Astrocyte of the cerebellum (primary cell): ENCODE results near the gene ATIC.

ENCODE experiments used
- DNase-seq: peaks from one replicate; pipeline ENCODE4 v3.0.0-alpha.2; 2011; ENCODE audit warnings: low read depth
- H3K4me3 ChIP-seq: 2 replicates; pipeline ENCODE4 v1.5.1; 2011; ENCODE audit warnings: mild to moderate bottlenecking, low read depth, low read length, moderate library complexity
- CTCF ChIP-seq: IDR thresholded peaks from 2 replicates; pipeline ENCODE4 v1.5.1; 2012; ENCODE audit warnings: low read length, low read depth, moderate library complexity, mild to moderate bottlenecking; ENCODE audit errors: missing control alignments
- in situ Hi-C: cut with HindIII; loops from 2 replicates; pipeline ENCODE4 v1.10.0; 2017; ENCODE audit warnings: low sequenced_read_pairs

ATIC gene

GRCh38 chr2:215320679-215321078, 8.8 kb downstream of the ATIC start:
- H3K4me3 ChIP-seq = no peak overlapping the region
- in situ Hi-C loops = no loop called here
- TF ChIP-seq CTCF = no peak
- DNase-seq = no peak

GRCh38 chr2:215324811-215325210, 13.0 kb downstream of the ATIC start:
- TF ChIP-seq CTCF = no peak
- in situ Hi-C loops = no loop called here
- no peak overlapping the region for H3K4me3 ChIP-seq
- DNase-seq = no peak

GRCh38 chr2:215328066-215328465, 16.2 kb downstream of the ATIC start:
- H3K4me3 ChIP-seq = no peak overlapping the region
- in situ Hi-C loops = no loop called here
- TF ChIP-seq CTCF = no peak
- no peak for DNase-seq

GRCh38 chr2:215332872-215333595, 21.2 kb downstream of the ATIC start:
- no peak overlapping the region for H3K4me3 ChIP-seq
- in situ Hi-C loops = no loop called here
- no peak for TF ChIP-seq CTCF
- no peak for DNase-seq

- DNase-seq = no peak
- no peak for TF ChIP-seq CTCF
- H3K4me3 ChIP-seq = no peak overlapping the region
- in situ Hi-C loops = no loop called here
Measured at GRCh38 chr2:215338883-215339679, 27.2 kb downstream of the ATIC start.

GRCh38 chr2:215347878-215348277, 36.0 kb downstream of the ATIC start:
- no peak for DNase-seq
- in situ Hi-C loops = no loop called here
- no peak for TF ChIP-seq CTCF
- no peak overlapping the region for H3K4me3 ChIP-seq
